Measurements from ENCODE around the gene PROC. TPM values are rescaled to one million over a fixed set of nuclear protein-coding genes. Genes with fewer than 3 reads are reported as not detected.
A peak's percentile ranks its signal among the peaks of the same experiment; 100 is the strongest.

Gene PROC
- total RNA-seq, 2 experiments from 2014 or later, result not detected

DNA sequence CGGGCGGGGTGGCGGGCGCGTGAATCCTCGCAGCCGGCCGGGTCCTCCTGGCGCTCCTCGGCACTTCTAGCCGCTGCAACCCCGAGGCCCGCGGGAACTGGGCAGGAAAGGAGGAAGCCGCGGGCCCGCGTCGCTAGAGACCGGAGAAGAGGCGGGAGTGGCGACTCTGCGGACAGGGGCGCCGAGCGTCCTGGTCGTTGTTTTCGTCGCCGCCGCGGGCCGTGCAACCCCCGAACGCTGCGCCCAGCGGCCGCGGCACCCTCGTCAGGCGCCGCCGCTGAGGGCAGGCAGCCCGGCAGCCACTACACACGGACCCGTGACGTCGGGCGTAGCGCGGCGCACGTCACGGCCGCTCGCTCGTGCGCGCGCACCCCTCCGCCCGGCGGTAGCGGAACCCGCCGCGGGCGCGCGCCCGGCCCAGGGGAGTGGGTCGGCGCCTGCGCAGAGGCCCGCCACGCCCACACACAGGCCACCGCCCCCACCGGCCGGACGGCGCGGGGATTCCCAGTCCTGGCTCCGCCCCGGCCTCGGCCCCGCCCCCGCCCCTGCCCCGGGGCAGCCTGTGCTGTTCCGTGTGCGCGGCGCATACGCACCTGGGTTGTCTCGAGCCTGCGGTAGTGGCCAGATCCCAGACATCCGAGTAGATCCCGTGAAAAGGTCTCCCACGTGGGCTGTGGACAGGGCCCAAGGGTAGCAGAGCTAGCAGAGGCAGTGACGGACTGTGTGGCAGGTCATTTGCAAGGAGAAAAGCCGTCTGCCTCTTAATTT is 30.4 kb upstream of the PROC start, which contains the start of gene MAP3K2:
TSS of gene MAP3K2 (minus strand) at position 321 of the 768 bp plus-strand sequence. CDS start 44,846 bp downstream, outside the sequence.
- peaks cover 28% of the 10 kb centered on the region for H3K36me3 Mint-ChIP-seq (ENCODE audit: low read depth)
- H3K4me1 Mint-ChIP-seq (ENCODE audit: low read depth), result peaks cover 67% of the 10 kb centered on the region
- intact Hi-C loops (cut with micrococcal nuclease), result no loop called here
- ChIA-PET CTCF (interaction anchor here (2.3 kb wide), 2 partner anchors 12 to 28 kb away, joined by 6 to 13 read pairs; no protein-coding TSS in a partner anchor), POLR2A (interaction anchor here (1.0 to 2.3 kb wide), 7 partner anchors 9 to 308 kb away, joined by 4 to 9 read pairs (median 5); no protein-coding TSS in a partner anchor)
- peak; percentile 75 for ATAC-seq
- TF ChIP-seq CTCF (IDR thresholded peaks at IDR 0.05), result no peak
- peak within 1 kb of the TSS; percentile 99 for H3K4me3 Mint-ChIP-seq
- peak within 1 kb of the TSS; percentile 95 for H3K27ac Mint-ChIP-seq
- DNase-seq, result peak; percentile 91
- H3K9me3 Mint-ChIP-seq, result no peaks in the 10 kb centered on the region
- H3K27me3 Mint-ChIP-seq, result no peaks in the 10 kb centered on the region

DNA sequence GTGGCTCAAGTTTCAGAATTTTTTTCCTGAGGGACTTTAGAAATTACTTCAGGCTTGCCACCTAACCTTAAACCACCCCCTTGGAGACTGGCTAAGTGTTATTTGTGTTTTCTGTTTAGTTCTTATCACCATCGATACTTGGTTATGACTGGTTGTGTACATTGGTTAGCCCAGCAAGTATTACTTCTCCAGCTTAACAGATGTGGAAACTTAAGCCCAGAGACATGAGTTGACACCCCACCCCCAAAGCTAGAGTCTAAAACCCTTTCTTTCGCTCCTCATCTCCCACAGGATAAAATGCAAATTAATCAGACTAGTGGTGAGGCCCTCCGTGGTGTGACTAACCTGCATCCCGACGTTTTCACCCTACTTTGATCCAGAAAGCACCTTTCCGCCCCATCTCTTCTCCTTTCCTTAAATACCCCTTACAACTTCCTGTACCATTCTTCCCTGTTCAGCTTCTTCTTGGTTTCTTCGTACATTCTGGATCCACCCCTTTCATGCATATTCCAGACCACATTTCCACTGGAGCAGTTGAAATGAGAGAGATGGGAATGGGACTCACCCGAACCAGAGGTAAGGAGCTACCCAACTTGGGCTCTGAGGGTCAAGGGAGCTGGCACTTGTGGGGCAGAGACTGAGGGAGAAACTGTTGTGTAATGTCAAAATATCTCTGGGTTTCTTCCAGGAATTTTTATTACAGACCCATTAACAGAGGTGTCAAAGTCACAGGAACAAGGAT is 29.6 kb upstream of the PROC start:
- no peak for TF ChIP-seq CTCF (IDR thresholded peaks at IDR 0.05)
- H3K4me1 Mint-ChIP-seq (ENCODE audit: low read depth), result peaks cover 65% of the 10 kb centered on the region
- CTCF ChIA-PET, result interaction anchor here (1.3 to 2.3 kb wide), 3 partner anchors 11 to 27 kb away, joined by 3 to 13 read pairs (median 6); no protein-coding TSS in a partner anchor
- DNase-seq (peak; percentile 33), ATAC-seq (peak; percentile 21)
- no peaks in the 10 kb centered on the region for H3K9me3 Mint-ChIP-seq
- POLR2A ChIA-PET, result interaction anchor here (1.0 to 2.5 kb wide), 11 partner anchors 9 to 308 kb away, joined by 3 to 9 read pairs (median 5); no protein-coding TSS in a partner anchor
- peak overlapping the region; percentile 82 for H3K4me3 Mint-ChIP-seq
- intact Hi-C loops (cut with micrococcal nuclease), result no loop called here
- no peaks in the 10 kb centered on the region for H3K27me3 Mint-ChIP-seq
- H3K27ac Mint-ChIP-seq, result peak overlapping the region; percentile 95
- peaks cover 23% of the 10 kb centered on the region for H3K36me3 Mint-ChIP-seq (ENCODE audit: low read depth)

GRCh38 chr2:127389778-127390435 is 28.3 kb upstream of the PROC start:
- Mint-ChIP-seq H3K36me3 (ENCODE audit: low read depth) (peaks cover 17% of the 10 kb centered on the region), H3K27ac (peak overlapping the region; percentile 89), H3K9me3 (no peaks in the 10 kb centered on the region), H3K27me3 (no peaks in the 10 kb centered on the region), H3K4me1 (ENCODE audit: low read depth) (peaks cover 57% of the 10 kb centered on the region), H3K4me3 (no peak overlapping the region)
- DNase-seq (peak; percentile 31), ATAC-seq (no peak)
- intact Hi-C loops (cut with micrococcal nuclease), result no loop called here
- no peak for TF ChIP-seq CTCF (IDR thresholded peaks at IDR 0.05)
- ChIA-PET CTCF (interaction anchor here (1.3 to 2.3 kb wide), 3 partner anchors 10 to 26 kb away, joined by 3 to 13 read pairs (median 6); no protein-coding TSS in a partner anchor), POLR2A (interaction anchor here (1.1 to 2.5 kb wide), 8 partner anchors 9 to 310 kb away, joined by 3 to 9 read pairs (median 4); no protein-coding TSS in a partner anchor)

DNA sequence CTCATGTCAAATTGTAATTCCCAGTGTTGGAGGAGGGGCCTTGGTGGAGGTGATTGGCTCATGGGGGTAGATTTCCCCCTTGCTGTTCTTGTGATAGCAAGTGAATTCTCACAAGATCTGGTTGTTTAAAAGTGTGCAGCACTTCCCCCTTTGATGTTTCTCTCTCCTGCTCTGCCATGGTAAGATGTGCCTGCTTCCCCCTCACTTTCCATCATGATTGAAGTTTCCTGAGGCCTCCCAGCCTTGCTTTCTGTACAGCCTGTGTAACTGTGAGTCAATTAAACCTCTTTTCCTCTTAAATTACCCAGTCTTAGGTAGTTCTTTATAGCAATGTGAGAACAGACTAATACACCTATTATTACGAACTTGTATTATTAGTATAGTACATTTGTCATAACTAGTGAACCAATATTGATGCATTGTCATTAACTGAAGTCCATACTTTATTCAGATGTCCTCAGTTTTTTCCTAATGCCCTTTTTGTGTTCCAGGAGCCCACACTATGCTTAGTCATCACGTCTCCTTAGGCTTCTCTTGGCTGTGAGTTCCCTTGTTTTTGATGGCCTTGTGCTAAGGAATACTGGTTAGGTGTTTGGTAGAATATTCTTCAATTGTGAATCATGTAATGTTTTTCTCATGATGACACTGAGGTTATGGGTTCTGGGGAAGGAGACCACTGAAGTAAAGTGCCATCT is 25.9 kb upstream of the PROC start:
- DNase-seq, result no peak
- POLR2A ChIA-PET, result no interaction called here
- no peak for TF ChIP-seq CTCF (IDR thresholded peaks at IDR 0.05)
- H3K27ac Mint-ChIP-seq, result peak overlapping the region; percentile 41
- H3K9me3 Mint-ChIP-seq, result no peaks in the 10 kb centered on the region
- intact Hi-C loops (cut with micrococcal nuclease), result no loop called here
- no peak overlapping the region for H3K4me3 Mint-ChIP-seq
- H3K36me3 Mint-ChIP-seq (ENCODE audit: low read depth), result peaks cover 6% of the 10 kb centered on the region
- H3K27me3 Mint-ChIP-seq, result no peaks in the 10 kb centered on the region
- ATAC-seq, result no peak
- CTCF ChIA-PET, result no interaction called here
- H3K4me1 Mint-ChIP-seq (ENCODE audit: low read depth), result peaks cover 38% of the 10 kb centered on the region

All from activated CD8-positive, alpha-beta T cell treated with anti-CD3 and anti-CD28 coated beads for 36 hours (primary cell).